SK-N-SH treated with all-trans-retinoic acid at 6 μM for 48 hours (cell line): ENCODE data around the gene PRR36.

Source experiments
- ATAC-seq: fragments of 200-7000 bp; cut with Tn5 transposase; 3 replicates; pipeline ENCODE4 v1.9.1; 2020; ENCODE audit warnings: mild to moderate bottlenecking, moderate library complexity
- ARNTL ChIP-seq: fragments of 450-650 bp; formaldehyde crosslinking; IDR thresholded peaks from 2 replicates; pipeline ENCODE4 v1.5.0; 2020; ENCODE audit warnings: low read depth, mild to moderate bottlenecking, moderate library complexity, borderline replicate concordance
- BACH2 ChIP-seq: fragments of 250-450 bp; sonication (Bioruptor Pico); IDR thresholded peaks from 2 replicates; pipeline ENCODE4 v1.9.0; 2021; ENCODE audit warnings: mild to moderate bottlenecking, borderline replicate concordance
- CSDC2 ChIP-seq: fragments of 250-450 bp; sonication (Bioruptor Pico); IDR thresholded peaks from 2 replicates; pipeline ENCODE4 v1.5.0; 2020; ENCODE audit warnings: mild to moderate bottlenecking, moderate library complexity
- CSRNP3 ChIP-seq: fragments of 250-450 bp; sonication (Bioruptor Pico); IDR thresholded peaks from 2 replicates; pipeline ENCODE4 v1.5.1; 2021; ENCODE audit warnings: mild to moderate bottlenecking, moderate library complexity
- GLIS3 ChIP-seq: fragments of 250-450 bp; sonication (Bioruptor Pico); IDR thresholded peaks from 2 replicates; pipeline ENCODE4 v1.5.0; 2020; ENCODE audit warnings: mild to moderate bottlenecking, moderate library complexity
- ISL1 ChIP-seq: fragments of 250-450 bp; sonication (Bioruptor Pico); IDR thresholded peaks from 2 replicates; pipeline ENCODE4 v2.1.2; 2022; ENCODE audit warnings: mild to moderate bottlenecking, moderate library complexity
- OSR1 ChIP-seq: fragments of 250-450 bp; sonication (Bioruptor Pico); IDR thresholded peaks from 2 replicates; pipeline ENCODE4 v1.8.0; 2022; ENCODE audit warnings: moderate library complexity, mild to moderate bottlenecking, inconsistent platforms
- POU6F1 ChIP-seq: fragments of 250-450 bp; sonication (Bioruptor Pico); IDR thresholded peaks from 2 replicates; pipeline ENCODE4 v1.8.0; 2021; ENCODE audit warnings: low read depth, mild to moderate bottlenecking, moderate library complexity, borderline replicate concordance
- PPARA ChIP-seq: fragments of 250-450 bp; sonication (Bioruptor Pico); IDR thresholded peaks from 2 replicates; pipeline ENCODE4 v1.5.0; 2020; ENCODE audit warnings: mild to moderate bottlenecking, borderline replicate concordance
- RARB ChIP-seq: fragments of 250-450 bp; sonication (Bioruptor Pico); IDR thresholded peaks from 2 replicates; pipeline ENCODE4 v1.8.0; 2021; ENCODE audit warnings: mild to moderate bottlenecking, moderate library complexity
- SNAI2 ChIP-seq: fragments of 250-450 bp; sonication (Bioruptor Pico); IDR thresholded peaks from 2 replicates; pipeline ENCODE4 v1.5.0; 2020; ENCODE audit warnings: mild to moderate bottlenecking, moderate library complexity
- TOX ChIP-seq: fragments of 250-450 bp; sonication (Bioruptor Pico); IDR thresholded peaks from 2 replicates; pipeline ENCODE4 v1.8.0; 2021; ENCODE audit warnings: mild to moderate bottlenecking, moderate library complexity, borderline replicate concordance
- TSHZ2 ChIP-seq: fragments of 250-450 bp; sonication (Bioruptor Pico); IDR thresholded peaks from 2 replicates; pipeline ENCODE4 v1.5.0; 2020; ENCODE audit warnings: mild to moderate bottlenecking, moderate library complexity
- ZC3H10 ChIP-seq: fragments of 250-450 bp; sonication (Bioruptor Pico); IDR thresholded peaks from 2 replicates; pipeline ENCODE4 v1.5.1; 2021; ENCODE audit warnings: mild to moderate bottlenecking, moderate library complexity
- ZFP3 ChIP-seq: fragments of 250-450 bp; sonication (Bioruptor Pico); IDR thresholded peaks from 2 replicates; pipeline ENCODE4 v1.5.0; 2020; ENCODE audit warnings: mild to moderate bottlenecking, moderate library complexity
- ZFP30 ChIP-seq: fragments of 450-650 bp; formaldehyde crosslinking; IDR thresholded peaks from 2 replicates; pipeline ENCODE4 v1.5.0; 2022; ENCODE audit warnings: mild to moderate bottlenecking, moderate library complexity
- ZNF565 ChIP-seq: fragments of 450-650 bp; formaldehyde crosslinking; conservative IDR thresholded peaks from 2 replicates; pipeline ENCODE4 v1.5.0; 2020; ENCODE audit warnings: low read depth, mild to moderate bottlenecking, moderate library complexity
- ZNF8 ChIP-seq: fragments of 450-650 bp; formaldehyde crosslinking; IDR thresholded peaks from 2 replicates; pipeline ENCODE4 v1.5.0; 2020; ENCODE audit warnings: mild to moderate bottlenecking, moderate library complexity
- TF ChIP-seq, protein P1 (sequence below): fragments of 250-450 bp; sonication (Bioruptor Pico); IDR thresholded peaks from 2 replicates; pipeline ENCODE4 v1.8.0; 2020; ENCODE audit warnings: mild to moderate bottlenecking, moderate library complexity, borderline replicate concordance

The PRR36 gene

GRCh38 chr19:7902796-7903243, 28.6 kb upstream of the PRR36 start:
- no peak for ATAC-seq

GRCh38 chr19:7901337-7901736, 27.1 kb upstream of the PRR36 start:
- ATAC-seq: no peak
- no peak for TF ChIP-seq ZNF565 (CRISPR knock-in tag)
- TF ChIP-seq ZFP30 (CRISPR knock-in tag): no peak
- TF ChIP-seq, protein P1, sequence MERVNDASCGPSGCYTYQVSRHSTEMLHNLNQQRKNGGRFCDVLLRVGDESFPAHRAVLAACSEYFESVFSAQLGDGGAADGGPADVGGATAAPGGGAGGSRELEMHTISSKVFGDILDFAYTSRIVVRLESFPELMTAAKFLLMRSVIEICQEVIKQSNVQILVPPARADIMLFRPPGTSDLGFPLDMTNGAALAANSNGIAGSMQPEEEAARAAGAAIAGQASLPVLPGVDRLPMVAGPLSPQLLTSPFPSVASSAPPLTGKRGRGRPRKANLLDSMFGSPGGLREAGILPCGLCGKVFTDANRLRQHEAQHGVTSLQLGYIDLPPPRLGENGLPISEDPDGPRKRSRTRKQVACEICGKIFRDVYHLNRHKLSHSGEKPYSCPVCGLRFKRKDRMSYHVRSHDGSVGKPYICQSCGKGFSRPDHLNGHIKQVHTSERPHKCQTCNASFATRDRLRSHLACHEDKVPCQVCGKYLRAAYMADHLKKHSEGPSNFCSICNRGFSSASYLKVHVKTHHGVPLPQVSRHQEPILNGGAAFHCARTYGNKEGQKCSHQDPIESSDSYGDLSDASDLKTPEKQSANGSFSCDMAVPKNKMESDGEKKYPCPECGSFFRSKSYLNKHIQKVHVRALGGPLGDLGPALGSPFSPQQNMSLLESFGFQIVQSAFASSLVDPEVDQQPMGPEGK (CRISPR knock-in tag): no peak
- TF ChIP-seq ISL1 (CRISPR knock-in tag): no peak
- TF ChIP-seq ARNTL (CRISPR knock-in tag): no peak
- no peak for TF ChIP-seq RARB (CRISPR knock-in tag)
- TF ChIP-seq ZFP3 (CRISPR knock-in tag): no peak
- no peak for TF ChIP-seq TSHZ2 (CRISPR knock-in tag)
- no peak for TF ChIP-seq TOX (CRISPR knock-in tag)
- TF ChIP-seq OSR1 (CRISPR knock-in tag): no peak
- no peak for TF ChIP-seq SNAI2 (CRISPR knock-in tag)
- no peak for TF ChIP-seq GLIS3 (CRISPR knock-in tag)
- TF ChIP-seq PPARA (CRISPR knock-in tag): no peak

More at GRCh38 chr19:7902796-7903243, 28.6 kb upstream of the PRR36 start:
- TF ChIP-seq ZC3H10 (CRISPR knock-in tag): no peak
- TF ChIP-seq TSHZ2 (CRISPR knock-in tag): no peak
- no peak for TF ChIP-seq GLIS3 (CRISPR knock-in tag)
- TF ChIP-seq POU6F1 (CRISPR knock-in tag): no peak
- TF ChIP-seq, protein P1 (CRISPR knock-in tag): no peak
- no peak for TF ChIP-seq TOX (CRISPR knock-in tag)
- no peak for TF ChIP-seq CSRNP3 (CRISPR knock-in tag)
- no peak for TF ChIP-seq ARNTL (CRISPR knock-in tag)
- TF ChIP-seq PPARA (CRISPR knock-in tag): no peak
- no peak for TF ChIP-seq BACH2 (CRISPR knock-in tag)
- TF ChIP-seq ZNF8 (CRISPR knock-in tag): no peak
- TF ChIP-seq ZNF565 (CRISPR knock-in tag): no peak
- no peak for TF ChIP-seq CSDC2 (CRISPR knock-in tag)
- no peak for TF ChIP-seq ISL1 (CRISPR knock-in tag)
- TF ChIP-seq, all 23 proteins: peak for 0
